ENCODE data around the gene BMP8B. TPM values are rescaled to one million over a fixed set of nuclear protein-coding genes. Genes with fewer than 3 reads are reported as not detected.
"Not testable (repeated sequence)": the region's sequence is repeated elsewhere in the genome, so short reads cannot be mapped to it uniquely, and the experiment has no call there.

BMP8B gene
- total RNA-seq, 2 donors from 2014 or later: 0.08 to 0.37 TPM

- ATAC-seq (replicated peaks): no peak
- Mint-ChIP-seq H3K4me1 (no peaks in the 10 kb centered on the region), H3K9me3 (no peaks in the 10 kb centered on the region), H3K27me3 (no peaks in the 10 kb centered on the region), H3K36me3 (ENCODE audit: low read depth) (no peaks in the 10 kb centered on the region), H3K27ac (no peak overlapping the region), H3K4me3 (no peak overlapping the region)
Observed at GRCh38 chr1:39777306-39777705, 11.4 kb downstream of the BMP8B start.

GRCh38 chr1:39776886-39777285 is 11.8 kb downstream of the BMP8B start:
- no peaks in the 10 kb centered on the region for H3K4me1 Mint-ChIP-seq
- no peak for ATAC-seq (replicated peaks)
- H3K9me3 Mint-ChIP-seq: no peaks in the 10 kb centered on the region
- no peaks in the 10 kb centered on the region for H3K27me3 Mint-ChIP-seq
- no peaks in the 10 kb centered on the region for H3K36me3 Mint-ChIP-seq (ENCODE audit: low read depth)
- H3K27ac Mint-ChIP-seq: no peak overlapping the region
- H3K4me3 Mint-ChIP-seq: no peak overlapping the region

- no peak for ATAC-seq (replicated peaks)
- H3K36me3 Mint-ChIP-seq (ENCODE audit: low read depth): no peaks in the 10 kb centered on the region
- H3K9me3 Mint-ChIP-seq: no peaks in the 10 kb centered on the region
- no peaks in the 10 kb centered on the region for H3K27me3 Mint-ChIP-seq
- no peaks in the 10 kb centered on the region for H3K4me1 Mint-ChIP-seq
- no peak overlapping the region for H3K4me3 Mint-ChIP-seq
- no peak overlapping the region for H3K27ac Mint-ChIP-seq
Observed at GRCh38 chr1:39776400-39776713, 12.3 kb downstream of the BMP8B start.

- not testable (repeated sequence) for H3K9me3 Mint-ChIP-seq; H3K4me1 Mint-ChIP-seq; H3K27ac Mint-ChIP-seq; H3K27me3 Mint-ChIP-seq; H3K36me3 Mint-ChIP-seq (ENCODE audit: low read depth); ATAC-seq (replicated peaks); H3K4me3 Mint-ChIP-seq
Observed at GRCh38 chr1:39775676-39776399, 12.8 kb downstream of the BMP8B start.

GRCh38 chr1:39775141-39775540 is 13.5 kb downstream of the BMP8B start:
- H3K4me3 Mint-ChIP-seq: not testable (repeated sequence)

GRCh38 chr1:39773369-39773979 is 15.2 kb downstream of the BMP8B start:
- not testable (repeated sequence) for H3K27ac Mint-ChIP-seq; H3K9me3 Mint-ChIP-seq; H3K36me3 Mint-ChIP-seq (ENCODE audit: low read depth); H3K27me3 Mint-ChIP-seq; H3K4me1 Mint-ChIP-seq; H3K4me3 Mint-ChIP-seq
- ATAC-seq (replicated peaks): peak; percentile 40

More at GRCh38 chr1:39775141-39775540, 13.5 kb downstream of the BMP8B start:
- ATAC-seq (replicated peaks); H3K27ac Mint-ChIP-seq; H3K4me1 Mint-ChIP-seq; H3K36me3 Mint-ChIP-seq (ENCODE audit: low read depth); H3K27me3 Mint-ChIP-seq; H3K9me3 Mint-ChIP-seq: not testable (repeated sequence)

- H3K27me3 Mint-ChIP-seq; H3K9me3 Mint-ChIP-seq; H3K36me3 Mint-ChIP-seq (ENCODE audit: low read depth); H3K4me1 Mint-ChIP-seq; H3K27ac Mint-ChIP-seq: not testable (repeated sequence)
- ATAC-seq (replicated peaks): peak; percentile 54
- H3K4me3 Mint-ChIP-seq: peak within 1 kb of the TSS; percentile 52
Observed at GRCh38 chr1:39771022-39771532, 17.6 kb downstream of the BMP8B start, which contains the start of gene OXCT2. OXCT2 (minus strand) TSS chr1:39771348; CDS start chr1:39771255, 93 bp downstream.

- H3K4me3 Mint-ChIP-seq: peak overlapping the region; percentile 52
Observed at GRCh38 chr1:39770100-39771021, 18.3 kb downstream of the BMP8B start.

GRCh38 chr1:39769502-39769901 is 19.2 kb downstream of the BMP8B start:
- H3K9me3 Mint-ChIP-seq; H3K27ac Mint-ChIP-seq; H3K4me1 Mint-ChIP-seq; H3K27me3 Mint-ChIP-seq; H3K4me3 Mint-ChIP-seq; ATAC-seq (replicated peaks); H3K36me3 Mint-ChIP-seq (ENCODE audit: low read depth): not testable (repeated sequence)

More at GRCh38 chr1:39770100-39771021, 18.3 kb downstream of the BMP8B start:
- peak; percentile 47 for ATAC-seq (replicated peaks)
- not testable (repeated sequence) for H3K27me3 Mint-ChIP-seq; H3K4me1 Mint-ChIP-seq; H3K9me3 Mint-ChIP-seq; H3K27ac Mint-ChIP-seq; H3K36me3 Mint-ChIP-seq (ENCODE audit: low read depth)

GRCh38 chr1:39766466-39766865 is 22.2 kb downstream of the BMP8B start:
- not testable (repeated sequence) for H3K36me3 Mint-ChIP-seq (ENCODE audit: low read depth); H3K4me1 Mint-ChIP-seq; H3K9me3 Mint-ChIP-seq; H3K4me3 Mint-ChIP-seq; H3K27ac Mint-ChIP-seq; H3K27me3 Mint-ChIP-seq; ATAC-seq (replicated peaks)

- H3K36me3 Mint-ChIP-seq (ENCODE audit: low read depth); H3K4me1 Mint-ChIP-seq; H3K9me3 Mint-ChIP-seq; H3K4me3 Mint-ChIP-seq; H3K27me3 Mint-ChIP-seq; H3K27ac Mint-ChIP-seq; ATAC-seq (replicated peaks): not testable (repeated sequence)
Observed at GRCh38 chr1:39764512-39764911, 24.2 kb downstream of the BMP8B start.

GRCh38 chr1:39763619-39764374 is 24.9 kb downstream of the BMP8B start:
- ATAC-seq (replicated peaks); H3K4me3 Mint-ChIP-seq; H3K4me1 Mint-ChIP-seq; H3K27me3 Mint-ChIP-seq; H3K36me3 Mint-ChIP-seq (ENCODE audit: low read depth); H3K27ac Mint-ChIP-seq; H3K9me3 Mint-ChIP-seq: not testable (repeated sequence)

GRCh38 chr1:39762550-39763540 is 25.8 kb downstream of the BMP8B start:
- Mint-ChIP-seq H3K36me3 (ENCODE audit: low read depth) (peaks cover 8% of the 10 kb centered on the region), H3K4me1 (no peaks in the 10 kb centered on the region), H3K4me3 (no peak overlapping the region), H3K27ac (no peak overlapping the region), H3K9me3 (no peaks in the 10 kb centered on the region), H3K27me3 (no peaks in the 10 kb centered on the region)
- ATAC-seq (replicated peaks): no peak

All from activated T-helper 17 cell treated with anti-CD3 and anti-CD28 coated beads, Interleukin-2, amount 50 U/mL, for 72 hours (primary cell).